Activated CD8-positive, alpha-beta T cell treated with anti-CD3 and anti-CD28 coated beads, Interleukin-2, amount 10 ng/mL, durations not matched to agents 7 days and 5 days (primary cell): Measurements from ENCODE around the gene CUL2. TPM values are rescaled to one million over a fixed set of nuclear protein-coding genes. Genes with fewer than 3 reads are reported as not detected.
A peak's percentile ranks its signal among the peaks of the same experiment; 100 is the strongest.
"Not testable (repeated sequence)": the region's sequence is repeated elsewhere in the genome, so short reads cannot be mapped to it uniquely, and the experiment has no call there.

Experiments used
- ATAC-seq: fragments of 150-1000 bp; cut with Tn5 transposase; one replicate; pipeline ENCODE4 v1.10.0; 2021; ENCODE audit warnings: moderate library complexity
- CTCF ChIA-PET: fragments of 350-600 bp; sonication (Branson Sonifier 250); formaldehyde crosslinking; loops from one replicate; lab custom pipeline; 2021; ENCODE audit warnings: antibody characterized with exemption; lab: Charles Lee
- POLR2A ChIA-PET: fragments of 350-600 bp; sonication (Branson Sonifier 250); formaldehyde crosslinking; loops from one replicate; lab custom pipeline; 2021; ENCODE audit warnings: antibody characterized with exemption; lab: Charles Lee
- DNase-seq: peaks from one replicate; pipeline ENCODE4 v3.0.0-alpha.2; 2020
- H3K27ac Mint-ChIP-seq: one replicate; pipeline ENCODE4 v1.8.0; 2021; ENCODE audit warnings: mild to moderate bottlenecking, mixed read lengths
- H3K27me3 Mint-ChIP-seq: one replicate; pipeline ENCODE4 v1.8.0; 2021; ENCODE audit warnings: low read depth, mixed read lengths
- H3K36me3 Mint-ChIP-seq: one replicate; pipeline ENCODE4 v1.8.0; 2021; ENCODE audit warnings: low read depth, mixed read lengths
- H3K4me1 Mint-ChIP-seq: one replicate; pipeline ENCODE4 v1.8.0; 2021; ENCODE audit warnings: low read depth, mixed read lengths
- H3K4me3 Mint-ChIP-seq: one replicate; pipeline ENCODE4 v1.8.0; 2021; ENCODE audit warnings: mild to moderate bottlenecking, mixed read lengths
- H3K9me3 Mint-ChIP-seq: one replicate; pipeline ENCODE4 v1.8.0; 2022; ENCODE audit warnings: mixed read lengths; ENCODE audit not compliant: insufficient read depth
- total RNA-seq, 2 experiments: library from RNA; stranded (reverse); gene quantifications; one replicate each; pipeline ENCODE4 v1.2.3, GENCODE V29; 2021

The CUL2 gene
- total RNA-seq, 2 experiments from 2014 or later, result 33.8 to 38.7 TPM

GRCh38 chr10:34998940-34999339 lies 91.2 kb downstream of the CUL2 start:
- no peak overlapping the region for H3K27ac Mint-ChIP-seq
- ATAC-seq (no peak), DNase-seq (no peak)
- ChIA-PET POLR2A (no interaction called here), CTCF (interaction anchor here (1.1 kb wide), 1 partner anchor 197 kb away, joined by 3 read pairs; no protein-coding TSS in a partner anchor)
- peaks cover 18% of the 10 kb centered on the region for H3K4me1 Mint-ChIP-seq
- H3K4me3 Mint-ChIP-seq, result no peak overlapping the region
- H3K36me3 Mint-ChIP-seq, result no peaks in the 10 kb centered on the region
- no peaks in the 10 kb centered on the region for H3K9me3 Mint-ChIP-seq
- no peaks in the 10 kb centered on the region for H3K27me3 Mint-ChIP-seq

GRCh38 chr10:34996843-34997242 lies 93.3 kb downstream of the CUL2 start:
- no peaks in the 10 kb centered on the region for H3K9me3 Mint-ChIP-seq
- DNase-seq, result no peak
- CTCF ChIA-PET, result interaction anchor here (0.7 to 3.8 kb wide), 3 partner anchors 12 to 123 kb away, joined by 3 to 22 read pairs (median 17); no protein-coding TSS in a partner anchor
- no peak overlapping the region for H3K4me3 Mint-ChIP-seq
- no peaks in the 10 kb centered on the region for H3K27me3 Mint-ChIP-seq
- no peak overlapping the region for H3K27ac Mint-ChIP-seq
- POLR2A ChIA-PET, result interaction anchor here (0.7 kb wide), 1 partner anchor 13 kb away, joined by 3 read pairs; no protein-coding TSS in a partner anchor
- H3K36me3 Mint-ChIP-seq, result no peaks in the 10 kb centered on the region
- peaks cover 18% of the 10 kb centered on the region for H3K4me1 Mint-ChIP-seq
- ATAC-seq, result no peak

- Mint-ChIP-seq H3K27me3 (no peaks in the 10 kb centered on the region), H3K4me1 (peaks cover 18% of the 10 kb centered on the region), H3K36me3 (no peaks in the 10 kb centered on the region), H3K27ac (no peak overlapping the region), H3K9me3 (no peaks in the 10 kb centered on the region), H3K4me3 (no peak overlapping the region)
- ChIA-PET CTCF (interaction anchor here (0.7 to 3.8 kb wide), 13 partner anchors 8 to 243 kb away, joined by 3 to 22 read pairs (median 9); no protein-coding TSS in a partner anchor), POLR2A (no interaction called here)
- DNase-seq, result no peak
- no peak for ATAC-seq
These were observed 94.2 kb downstream of the CUL2 start for GRCh38 chr10:34995925-34996324.

GRCh38 chr10:34994565-34995142 lies 95.5 kb downstream of the CUL2 start:
- Mint-ChIP-seq H3K27ac (no peak overlapping the region), H3K27me3 (no peaks in the 10 kb centered on the region), H3K36me3 (no peaks in the 10 kb centered on the region), H3K4me3 (no peak overlapping the region), H3K9me3 (no peaks in the 10 kb centered on the region), H3K4me1 (peaks cover 18% of the 10 kb centered on the region)
- ChIA-PET POLR2A (interaction anchor here (1.2 kb wide), 1 partner anchor 14 kb away, joined by 4 read pairs; no protein-coding TSS in a partner anchor), CTCF (interaction anchor here (0.7 to 3.8 kb wide), 41 partner anchors 9 to 495 kb away, joined by 3 to 22 read pairs (median 4); partner anchors contain the start of genes CREM and CUL2)
- ATAC-seq (peak; percentile 90), DNase-seq (peak; percentile 71)

GRCh38 chr10:34993782-34994181 lies 96.4 kb downstream of the CUL2 start:
- H3K4me3 Mint-ChIP-seq, result no peak overlapping the region
- H3K9me3 Mint-ChIP-seq, result no peaks in the 10 kb centered on the region
- no peak overlapping the region for H3K27ac Mint-ChIP-seq
- H3K4me1 Mint-ChIP-seq, result peaks cover 18% of the 10 kb centered on the region
- CTCF ChIA-PET, result interaction anchor here (0.8 to 3.8 kb wide), 22 partner anchors 9 to 329 kb away, joined by 3 to 22 read pairs (median 6); partner anchors contain the start of gene CREM
- DNase-seq (no peak), ATAC-seq (peak; percentile 18)
- POLR2A ChIA-PET, result no interaction called here
- no peaks in the 10 kb centered on the region for H3K27me3 Mint-ChIP-seq
- no peaks in the 10 kb centered on the region for H3K36me3 Mint-ChIP-seq

- CTCF ChIA-PET, result interaction anchor here (1.1 kb wide), 1 partner anchor 8 kb away, joined by 4 read pairs; no protein-coding TSS in a partner anchor
- H3K4me1 Mint-ChIP-seq, result peaks cover 12% of the 10 kb centered on the region
- DNase-seq, H3K9me3 Mint-ChIP-seq, H3K27ac Mint-ChIP-seq, H3K4me3 Mint-ChIP-seq, H3K36me3 Mint-ChIP-seq, H3K27me3 Mint-ChIP-seq, ATAC-seq, POLR2A ChIA-PET: not testable (repeated sequence)
These were observed 99.0 kb downstream of the CUL2 start for GRCh38 chr10:34991117-34991516.

- H3K4me1 Mint-ChIP-seq, result no peaks in the 10 kb centered on the region
- POLR2A ChIA-PET, result no interaction called here
- CTCF ChIA-PET, result no interaction called here
- ATAC-seq (no peak), DNase-seq (no peak)
- no peak overlapping the region for H3K27ac Mint-ChIP-seq
- H3K4me3 Mint-ChIP-seq, result no peak overlapping the region
- peaks cover 2% of the 10 kb centered on the region for H3K27me3 Mint-ChIP-seq
- peaks cover 8% of the 10 kb centered on the region for H3K9me3 Mint-ChIP-seq
- H3K36me3 Mint-ChIP-seq, result no peaks in the 10 kb centered on the region
These were observed 101.6 kb downstream of the CUL2 start for GRCh38 chr10:34988397-34989067.

- ATAC-seq (no peak), DNase-seq (no peak)
- Mint-ChIP-seq H3K9me3 (peaks cover 8% of the 10 kb centered on the region), H3K4me1 (no peaks in the 10 kb centered on the region), H3K27me3 (peaks cover 2% of the 10 kb centered on the region), H3K36me3 (no peaks in the 10 kb centered on the region), H3K27ac (no peak overlapping the region), H3K4me3 (no peak overlapping the region)
- POLR2A ChIA-PET, result no interaction called here
- CTCF ChIA-PET, result interaction anchor here (3.6 kb wide), 1 partner anchor 9 kb away, joined by 17 read pairs; no protein-coding TSS in a partner anchor
These were observed 104.3 kb downstream of the CUL2 start for GRCh38 chr10:34985823-34986222.

- Mint-ChIP-seq H3K27ac (no peak overlapping the region), H3K27me3 (peaks cover 2% of the 10 kb centered on the region), H3K36me3 (no peaks in the 10 kb centered on the region), H3K9me3 (peaks cover 8% of the 10 kb centered on the region), H3K4me3 (no peak overlapping the region), H3K4me1 (no peaks in the 10 kb centered on the region)
- ChIA-PET CTCF (interaction anchor here (3.6 kb wide), 1 partner anchor 10 kb away, joined by 17 read pairs; no protein-coding TSS in a partner anchor), POLR2A (no interaction called here)
- ATAC-seq (no peak), DNase-seq (no peak)
These were observed 105.0 kb downstream of the CUL2 start for GRCh38 chr10:34985146-34985545.

GRCh38 chr10:34981844-34982243 lies 108.3 kb downstream of the CUL2 start:
- ChIA-PET POLR2A (no interaction called here), CTCF (no interaction called here)
- ATAC-seq (no peak), DNase-seq (no peak)
- H3K36me3 Mint-ChIP-seq, result no peaks in the 10 kb centered on the region
- H3K4me1 Mint-ChIP-seq, result no peaks in the 10 kb centered on the region
- peaks cover 8% of the 10 kb centered on the region for H3K9me3 Mint-ChIP-seq
- H3K27me3 Mint-ChIP-seq, result peaks cover 2% of the 10 kb centered on the region
- no peak overlapping the region for H3K4me3 Mint-ChIP-seq
- no peak overlapping the region for H3K27ac Mint-ChIP-seq

- H3K27ac Mint-ChIP-seq, result no peak overlapping the region
These were observed 110.2 kb downstream of the CUL2 start for GRCh38 chr10:34979938-34980337.

GRCh38 chr10:34978080-34978479 lies 112.1 kb downstream of the CUL2 start:
- peaks cover 15% of the 10 kb centered on the region for H3K4me1 Mint-ChIP-seq
- POLR2A ChIA-PET, result no interaction called here
- no peak overlapping the region for H3K4me3 Mint-ChIP-seq
- H3K36me3 Mint-ChIP-seq, result peaks cover 4% of the 10 kb centered on the region
- H3K27me3 Mint-ChIP-seq, result no peaks in the 10 kb centered on the region
- no peak for DNase-seq
- H3K27ac Mint-ChIP-seq, result no peak overlapping the region
- ATAC-seq, result no peak
- CTCF ChIA-PET, result no interaction called here
- peaks cover 12% of the 10 kb centered on the region for H3K9me3 Mint-ChIP-seq

More at GRCh38 chr10:34979938-34980337, 110.2 kb downstream of the CUL2 start:
- H3K27me3 Mint-ChIP-seq, result no peaks in the 10 kb centered on the region
- peaks cover 11% of the 10 kb centered on the region for H3K9me3 Mint-ChIP-seq
- POLR2A ChIA-PET, result no interaction called here
- ATAC-seq (no peak), DNase-seq (no peak)
- peaks cover 11% of the 10 kb centered on the region for H3K4me1 Mint-ChIP-seq
- H3K4me3 Mint-ChIP-seq, result no peak overlapping the region
- peaks cover 4% of the 10 kb centered on the region for H3K36me3 Mint-ChIP-seq
- CTCF ChIA-PET, result no interaction called here
